SW 1271 (cell line): ENCODE measurements around the gene PRTFDC1.

Experiments
- DNase-seq, 2 experiments: peaks; one replicate each; lab custom pipeline; 2025; lab: John Stamatoyannopoulos, UW

The PRTFDC1 gene

DNA sequence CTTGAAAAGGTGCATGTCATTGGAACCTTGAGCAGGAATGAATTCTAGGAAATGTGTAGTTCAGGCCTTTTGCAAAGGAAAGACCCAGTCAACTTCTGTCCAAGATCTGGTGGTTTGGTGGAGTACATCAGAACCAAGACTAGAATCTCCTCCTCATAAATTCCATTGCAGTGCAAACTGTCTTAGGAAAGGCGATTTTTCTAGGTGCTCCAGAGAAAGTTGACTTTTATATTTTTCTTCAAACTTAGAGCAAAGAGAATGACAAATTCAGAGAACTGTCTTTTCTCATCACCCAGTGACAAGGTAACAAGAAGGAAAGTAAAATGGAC is 50.0 kb downstream of the PRTFDC1 start:
- DNase-seq: no peak

DNA sequence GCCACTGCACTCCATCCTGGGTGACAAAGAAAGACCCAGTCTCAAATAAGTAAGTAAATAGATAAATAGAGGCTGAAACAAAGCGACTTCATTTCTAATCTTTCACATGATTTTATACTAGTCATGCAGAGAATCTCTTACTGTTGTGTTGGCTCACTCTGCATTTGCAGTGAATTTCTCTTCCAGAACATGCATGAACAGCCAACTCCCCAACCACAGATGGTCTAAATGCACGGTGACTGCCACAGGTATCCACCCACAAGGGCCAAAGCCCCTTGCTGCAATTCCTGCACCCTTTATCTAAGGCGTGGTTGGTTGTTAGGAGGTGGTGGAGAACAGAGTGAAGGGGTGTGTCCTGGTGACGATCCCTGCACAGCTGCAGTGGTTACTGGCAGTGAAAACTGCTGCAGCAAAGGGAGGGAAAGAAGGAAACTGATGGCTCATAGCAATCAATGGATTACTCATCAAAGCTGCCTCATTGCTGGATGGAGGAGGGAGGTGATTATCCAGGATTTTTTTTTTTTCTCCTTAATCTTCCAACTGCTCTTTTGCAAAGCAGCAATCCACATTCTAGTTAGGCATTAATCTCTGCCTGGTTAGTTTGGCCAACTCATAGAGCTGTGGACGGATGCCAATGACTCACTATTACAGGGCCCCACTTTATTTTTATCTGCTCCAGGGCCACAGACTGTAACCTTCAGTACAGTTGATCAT is 50.6 kb downstream of the PRTFDC1 start:
- peak; percentile 66 to 88 for DNase-seq

DNA sequence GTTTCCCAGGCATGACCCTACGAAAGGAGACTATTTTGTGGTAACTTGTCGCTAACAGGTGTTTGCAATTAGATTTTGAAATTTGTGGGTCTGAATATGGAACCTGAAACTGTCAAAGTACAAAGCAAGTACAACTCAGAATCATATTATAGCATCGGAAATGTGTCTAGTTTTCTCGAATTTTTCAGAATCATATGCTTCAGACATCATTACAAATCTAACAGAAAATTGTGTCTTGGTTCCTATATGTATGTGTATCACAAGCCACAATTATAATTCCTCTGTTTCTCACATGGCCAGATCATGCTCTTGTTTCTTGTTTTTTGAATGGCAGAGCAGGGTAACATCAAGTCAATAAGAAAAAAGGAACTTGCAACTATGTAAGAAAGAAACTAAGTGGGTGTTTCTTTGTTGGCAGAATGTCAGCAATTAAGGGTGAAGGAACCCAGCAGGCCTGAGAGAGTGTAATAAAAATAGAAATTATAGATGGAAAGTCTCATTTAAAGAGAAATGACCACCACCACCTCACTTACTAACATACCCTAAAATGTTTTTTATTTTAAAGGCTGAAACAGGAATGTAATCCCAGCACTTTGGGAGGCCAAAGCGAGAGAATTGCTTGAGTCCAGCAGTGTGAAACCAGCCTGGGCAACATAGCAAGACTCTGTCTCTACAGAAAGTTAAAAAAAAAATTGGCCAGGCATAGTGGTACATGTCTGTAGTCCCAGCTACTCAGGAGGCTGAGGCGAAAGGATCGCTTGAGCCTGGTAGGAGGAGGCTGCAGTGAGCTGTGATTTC is 51.3 kb downstream of the PRTFDC1 start:
- no peak for DNase-seq

DNA sequence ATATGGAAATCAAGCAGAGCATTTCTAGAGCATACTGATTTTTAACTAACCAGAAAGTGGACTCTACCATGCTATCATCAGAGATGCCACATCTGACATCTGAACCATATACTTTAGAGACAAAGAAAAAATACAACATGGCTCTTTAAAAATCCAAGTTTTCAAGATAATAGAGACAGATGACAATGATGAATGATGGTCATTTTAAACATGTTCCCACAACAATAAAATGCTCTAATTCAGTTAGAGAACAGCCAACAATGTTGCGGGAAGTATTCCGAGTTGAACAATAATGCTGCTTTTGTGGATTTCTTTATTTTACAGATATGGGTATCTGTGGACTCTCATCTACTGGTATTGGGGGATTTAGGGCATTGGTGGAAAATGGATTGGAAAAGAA is 52.8 kb downstream of the PRTFDC1 start:
- DNase-seq: no peak

DNA sequence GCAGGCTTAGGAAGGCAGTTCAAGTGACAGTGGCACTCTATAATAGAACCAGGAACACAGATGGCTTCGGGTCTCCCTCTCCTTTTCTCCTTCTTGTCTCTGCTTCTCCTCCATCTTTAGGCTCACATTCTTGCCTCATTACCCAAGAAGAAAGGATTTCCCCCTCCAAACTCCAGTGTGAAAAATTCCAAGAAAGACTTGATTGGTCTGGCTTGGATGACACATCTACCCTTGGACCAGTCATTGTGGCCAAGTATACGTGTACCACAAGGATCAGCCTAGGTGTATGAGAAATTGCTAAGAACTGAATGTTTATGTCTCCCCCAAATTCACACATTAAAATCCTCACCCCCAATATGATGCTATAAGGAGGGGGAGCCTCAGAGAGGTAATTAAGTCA is 53.9 kb downstream of the PRTFDC1 start:
- DNase-seq: no peak

DNA sequence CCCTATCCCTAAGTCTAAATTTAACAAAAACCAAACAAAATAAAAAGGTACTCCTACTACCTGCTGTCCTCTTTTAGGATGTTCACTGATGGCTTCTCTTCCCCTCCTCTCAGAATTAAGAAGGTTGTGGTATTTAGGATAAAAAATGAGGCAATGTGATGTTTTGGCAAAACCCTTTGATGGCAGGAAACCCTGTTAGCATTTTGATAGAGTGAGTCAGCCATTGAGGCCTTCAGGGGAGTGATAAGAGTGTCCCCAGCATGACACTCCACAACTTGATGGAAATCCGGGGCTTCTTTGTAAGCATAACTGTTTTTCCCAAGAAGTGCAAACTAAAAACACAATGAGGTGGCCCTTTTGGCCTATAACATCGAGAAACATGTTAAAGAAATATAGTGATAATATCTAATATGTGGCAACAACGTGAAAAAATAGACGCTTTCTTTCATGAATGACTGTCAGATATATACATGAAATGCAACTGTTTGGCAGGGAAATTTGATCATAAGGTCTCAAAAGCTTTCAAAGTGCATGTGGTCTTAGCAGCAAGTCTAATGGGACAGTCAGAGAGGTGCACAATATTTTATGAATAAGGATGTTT is 55.0 kb downstream of the PRTFDC1 start:
- DNase-seq: peak; percentile 30 to 80

DNA sequence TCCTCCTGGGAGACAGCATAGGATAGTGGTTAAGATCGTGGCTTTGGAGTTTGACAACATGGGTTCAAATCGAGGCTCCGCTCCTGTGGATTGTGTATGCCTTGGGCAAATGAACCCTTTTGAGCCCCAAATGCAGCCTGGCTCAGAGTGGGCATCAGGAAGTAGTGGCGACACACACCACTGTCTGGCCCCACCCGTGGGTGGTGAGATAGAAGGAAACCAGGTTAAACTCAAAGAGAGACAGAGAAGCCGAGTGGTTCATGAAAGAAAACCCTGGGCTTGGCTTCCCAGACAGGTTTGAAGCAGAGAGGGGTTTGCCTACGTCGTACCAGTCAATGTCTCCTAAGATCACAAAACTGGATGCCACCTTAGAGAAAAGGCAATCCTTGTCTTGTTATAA is 57.7 kb downstream of the PRTFDC1 start:
- DNase-seq: no peak

DNA sequence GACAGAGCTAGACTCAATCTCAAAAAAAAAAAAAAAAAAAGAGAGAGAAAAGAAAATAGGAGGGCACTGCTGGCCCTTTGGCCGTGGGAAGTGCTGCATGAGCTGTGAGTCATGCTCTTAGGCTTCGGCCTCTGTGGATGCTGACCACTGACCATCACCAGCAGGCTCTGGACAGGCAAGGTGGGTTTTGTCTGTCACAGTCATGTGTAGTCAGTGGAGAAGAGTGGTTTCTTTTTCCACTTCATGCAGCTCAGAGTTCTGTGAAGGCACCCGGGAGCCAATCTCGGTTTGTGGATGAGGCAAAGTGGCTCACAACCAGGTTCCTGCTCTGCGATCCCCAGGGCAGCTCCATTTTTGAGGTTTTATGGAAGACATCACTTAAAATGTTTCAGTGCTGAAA is 58.1 kb downstream of the PRTFDC1 start:
- peak; percentile 10 to 55 for DNase-seq

DNA sequence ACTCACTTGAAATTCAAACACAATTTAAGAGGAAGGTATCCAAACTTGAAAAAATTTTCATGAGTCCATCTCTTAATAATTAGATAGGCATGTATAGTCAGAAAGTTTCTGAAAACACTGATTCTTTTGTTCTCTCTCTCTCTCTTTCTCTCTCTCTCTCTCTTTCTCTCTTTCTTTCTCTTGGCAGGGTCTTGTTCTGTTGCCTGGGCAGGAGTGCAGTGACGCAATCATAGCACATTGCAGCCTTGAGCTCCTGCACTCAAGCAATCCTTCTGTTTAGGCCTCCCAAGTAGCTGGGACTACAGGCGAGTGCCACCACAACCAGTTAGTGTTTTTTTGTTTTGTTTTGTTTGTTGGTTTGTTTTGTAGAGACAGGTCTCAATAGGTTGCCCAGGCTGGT is 59.3 kb downstream of the PRTFDC1 start:
- no peak for DNase-seq

DNA sequence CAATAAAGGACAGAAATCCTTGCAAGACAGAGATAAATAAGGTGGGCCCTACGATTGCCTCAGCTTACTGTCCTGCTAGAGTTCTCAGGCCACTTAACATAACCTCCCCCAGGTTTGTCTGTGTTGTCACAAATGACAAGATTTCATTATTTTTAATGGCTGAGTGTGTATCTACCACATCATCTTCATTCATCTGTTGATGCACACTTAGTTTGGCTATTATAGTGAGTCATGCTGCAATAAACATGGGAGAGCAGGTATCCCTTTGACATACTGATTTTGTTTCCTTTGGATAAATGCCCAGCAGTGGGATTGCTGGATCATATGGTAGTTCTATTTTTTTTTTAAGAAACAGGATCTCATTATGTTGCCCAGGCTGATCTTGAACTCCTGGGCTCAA is 60.6 kb downstream of the PRTFDC1 start:
- peak in 1 of 2 experiments; percentile 9 for DNase-seq

DNA sequence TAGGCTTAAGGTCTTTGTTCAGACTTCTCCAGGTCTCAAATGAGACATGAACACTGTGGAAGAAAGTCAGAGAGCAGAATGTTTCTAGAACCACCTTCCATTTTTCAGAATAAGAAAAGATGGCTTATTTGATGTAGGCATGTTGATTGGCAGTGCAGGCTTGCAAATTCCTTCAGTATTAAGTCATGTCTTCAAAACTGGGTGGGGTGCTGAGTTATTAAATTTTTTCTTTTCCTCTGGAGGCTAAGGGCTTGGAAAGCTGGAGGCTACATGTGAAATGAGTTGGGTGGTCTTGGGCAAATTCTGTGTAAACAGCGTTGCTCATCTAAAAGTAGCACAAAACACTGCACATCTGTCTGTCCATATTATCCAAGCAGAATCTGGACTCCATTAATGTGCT is 62.8 kb downstream of the PRTFDC1 start:
- peak in 1 of 2 experiments; percentile 41 for DNase-seq

DNA sequence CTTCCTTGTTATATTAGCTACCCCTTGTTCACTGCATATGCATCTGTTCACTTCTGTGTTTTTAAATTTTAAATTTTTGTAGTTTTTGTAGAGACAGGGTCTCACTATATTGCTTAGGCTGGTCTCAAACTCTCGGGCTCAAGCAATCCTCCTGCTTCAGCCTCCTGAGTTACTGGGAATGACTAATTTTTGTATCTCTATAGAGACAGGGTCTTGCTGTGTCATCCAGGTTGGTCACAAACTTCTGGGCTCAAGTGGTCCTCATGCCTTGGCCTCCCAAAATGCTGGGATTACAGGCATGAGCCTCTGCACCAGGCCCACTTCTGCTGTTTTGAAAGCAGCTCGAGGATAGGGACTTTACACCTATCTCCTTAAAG is 64.6 kb downstream of the PRTFDC1 start:
- no peak for DNase-seq

DNA sequence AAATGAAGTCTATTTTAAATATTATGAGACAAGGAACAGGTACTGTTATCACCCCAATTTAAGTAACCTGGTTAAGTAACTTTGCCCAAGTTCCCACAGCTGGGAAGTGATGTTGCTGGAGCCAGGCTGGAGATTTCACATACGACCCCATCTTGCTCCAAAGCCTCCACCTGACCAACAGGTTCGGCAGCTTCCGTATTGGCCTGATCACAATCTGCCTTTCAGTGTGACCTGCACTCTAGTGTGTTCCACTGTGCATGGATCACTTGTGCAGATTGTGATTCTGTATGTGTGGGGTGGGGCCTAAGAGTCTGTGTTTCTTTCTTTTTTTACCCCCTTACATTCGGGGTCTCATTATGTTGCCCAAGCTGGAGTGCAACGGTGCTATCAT is 66.1 kb downstream of the PRTFDC1 start:
- no peak for DNase-seq

DNA sequence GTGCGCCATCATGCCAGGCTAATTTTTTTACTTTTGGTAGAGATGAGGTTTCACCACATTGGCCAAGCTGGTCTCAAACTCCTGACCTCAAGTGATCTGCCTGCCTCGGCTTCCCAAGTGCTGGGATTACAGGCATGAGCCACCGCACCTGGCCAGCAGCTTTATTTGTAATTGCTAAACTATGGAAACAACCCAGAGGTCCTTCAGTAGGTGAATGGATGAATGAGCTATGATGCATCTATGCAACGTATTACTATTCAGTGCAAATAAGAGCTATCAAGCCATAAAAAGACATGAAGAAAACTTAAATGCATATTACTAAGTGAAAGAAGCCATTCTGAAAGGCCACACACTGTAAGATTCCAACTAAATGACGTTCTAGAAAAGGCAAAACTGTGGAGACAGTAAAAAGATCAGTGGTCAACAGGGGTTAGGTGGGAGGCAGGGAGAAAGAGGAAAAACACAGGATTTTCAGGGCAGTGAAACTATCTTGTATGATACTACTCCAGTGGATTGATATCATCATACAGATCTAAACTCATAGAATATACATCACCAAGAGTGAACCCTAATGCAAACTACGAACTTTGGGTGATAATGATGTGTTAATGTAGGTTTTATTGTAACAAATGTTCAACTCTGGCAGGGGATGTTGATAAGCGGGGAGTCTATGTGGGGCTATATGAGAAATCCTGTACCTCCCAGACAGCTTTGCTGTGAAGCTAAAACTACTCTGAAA is 66.7 kb downstream of the PRTFDC1 start:
- no peak for DNase-seq

DNA sequence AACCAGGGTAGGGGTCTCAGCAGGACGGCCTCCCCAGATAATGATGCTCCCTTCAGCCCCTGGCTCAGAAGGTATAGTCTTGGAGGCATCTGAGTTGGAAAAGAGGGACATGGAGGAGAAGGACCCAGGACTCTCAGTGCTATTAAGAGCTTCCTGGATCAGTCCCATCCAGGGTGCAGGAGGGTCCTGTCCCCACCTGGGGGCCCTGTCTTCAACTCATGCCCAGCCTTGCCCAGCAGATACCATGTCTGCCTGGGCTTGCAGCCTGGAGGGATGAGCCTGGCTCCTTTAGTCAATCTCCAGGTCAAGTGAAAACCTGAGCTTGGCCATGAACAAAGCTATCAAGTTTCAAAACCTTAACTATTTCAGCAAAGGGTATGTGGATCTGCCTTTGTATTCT is 67.6 kb downstream of the PRTFDC1 start:
- DNase-seq: no peak

DNA sequence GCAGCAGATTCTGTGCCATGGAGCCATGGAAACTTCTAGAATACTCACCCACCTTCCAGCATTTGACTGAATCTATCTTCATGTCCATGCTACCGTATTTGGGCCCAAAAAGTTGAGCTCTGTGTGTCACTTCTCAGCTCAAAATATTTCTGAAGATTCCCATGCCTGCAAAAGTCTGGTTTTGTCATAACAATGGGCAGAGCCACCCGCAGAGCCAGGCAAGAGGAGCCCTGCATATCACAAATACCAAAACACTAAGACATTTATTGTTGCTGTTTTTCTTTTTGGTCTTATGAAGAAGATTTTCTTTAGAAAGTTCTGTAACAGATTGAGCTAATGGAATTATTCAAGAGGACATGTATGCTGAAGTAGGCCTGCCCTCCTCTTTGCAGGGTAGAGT is 68.1 kb downstream of the PRTFDC1 start:
- no peak for DNase-seq

DNA sequence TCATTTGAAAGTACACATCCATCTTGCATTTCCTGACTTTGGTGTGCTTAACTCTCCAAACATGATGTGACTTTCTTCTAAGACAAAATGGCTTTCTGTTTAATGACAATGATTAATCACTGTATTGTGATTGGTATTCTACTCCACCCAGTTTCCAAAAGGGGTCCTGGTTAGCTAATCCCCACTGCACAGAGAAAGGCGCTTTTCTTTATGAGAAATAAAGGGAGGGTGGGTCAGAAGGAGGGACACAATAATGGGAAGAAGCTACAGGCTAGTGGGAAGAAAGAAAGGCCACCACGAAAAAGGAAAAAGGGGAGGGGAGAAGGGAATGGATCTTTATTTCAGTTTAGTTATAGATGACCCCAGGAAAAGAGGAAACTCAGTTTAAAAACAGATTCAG is 69.2 kb downstream of the PRTFDC1 start:
- DNase-seq: no peak

DNA sequence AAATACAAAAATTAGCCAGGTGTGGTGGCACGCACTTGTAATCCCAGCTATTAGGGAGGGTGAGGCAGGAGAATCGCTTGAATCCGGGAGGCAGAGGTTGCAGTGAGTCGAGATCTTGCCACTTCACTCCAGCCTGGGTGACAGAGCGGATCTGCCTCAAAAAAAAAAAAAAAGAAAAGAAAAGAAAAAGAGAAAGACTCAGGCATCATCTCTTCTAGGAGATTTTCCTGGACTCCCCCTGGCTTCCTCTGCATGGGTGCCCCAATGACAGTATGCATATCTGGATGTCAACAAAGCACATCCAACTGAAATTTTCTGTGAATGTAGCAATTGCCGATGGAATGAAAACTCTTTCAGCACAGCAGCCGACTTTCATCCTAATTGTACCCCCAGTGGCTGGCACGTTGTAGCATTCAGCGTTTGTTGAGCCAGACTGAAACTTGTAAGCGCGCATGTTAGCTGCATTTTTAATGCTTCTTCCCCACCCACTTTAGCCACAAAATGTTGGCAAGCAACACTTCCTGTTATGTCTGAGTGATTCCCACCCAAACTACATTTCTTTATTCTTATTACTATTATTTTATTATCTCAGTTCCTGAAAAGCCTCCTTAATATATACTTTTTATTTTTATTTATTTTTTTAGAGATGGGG is 70.2 kb downstream of the PRTFDC1 start:
- DNase-seq: no peak

DNA sequence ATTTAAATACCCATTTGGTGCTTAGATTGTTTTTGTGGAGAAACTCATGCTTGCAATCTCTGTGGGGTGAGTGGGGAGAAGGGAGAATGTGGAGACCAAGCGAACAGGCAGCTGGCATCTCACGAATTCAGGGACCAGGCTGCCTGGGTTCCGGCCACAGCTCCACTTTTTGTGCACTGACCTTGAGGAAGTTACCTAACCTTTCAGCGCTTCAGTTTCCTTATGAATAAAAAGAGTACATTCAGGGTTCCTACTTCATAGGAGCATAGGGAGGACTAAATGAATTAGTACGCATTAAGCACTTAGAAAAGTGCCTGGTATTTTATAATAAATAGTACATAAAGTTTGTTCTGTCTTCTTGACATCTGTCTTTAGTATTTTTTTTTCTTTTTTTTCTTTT is 72.5 kb downstream of the PRTFDC1 start:
- DNase-seq: no peak

DNA sequence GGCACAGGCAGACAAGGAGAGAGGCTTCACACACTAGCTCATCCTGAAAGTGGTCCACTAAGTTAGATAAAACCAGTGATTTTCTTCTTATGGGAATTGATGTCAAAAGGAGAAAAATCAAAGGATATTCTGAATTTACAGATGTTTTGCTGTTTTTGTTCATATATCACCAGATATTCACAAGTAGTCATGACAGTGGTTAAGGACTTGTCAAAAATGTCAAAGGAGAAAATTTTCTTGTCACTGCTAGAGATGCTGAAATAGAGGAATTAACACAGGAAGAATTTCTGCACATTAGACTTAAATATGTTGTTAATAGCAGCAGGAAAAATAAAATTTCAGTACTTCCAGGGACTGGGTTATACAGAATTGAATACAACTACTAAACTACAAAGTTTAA is 78.3 kb downstream of the PRTFDC1 start:
- no peak for DNase-seq

DNA sequence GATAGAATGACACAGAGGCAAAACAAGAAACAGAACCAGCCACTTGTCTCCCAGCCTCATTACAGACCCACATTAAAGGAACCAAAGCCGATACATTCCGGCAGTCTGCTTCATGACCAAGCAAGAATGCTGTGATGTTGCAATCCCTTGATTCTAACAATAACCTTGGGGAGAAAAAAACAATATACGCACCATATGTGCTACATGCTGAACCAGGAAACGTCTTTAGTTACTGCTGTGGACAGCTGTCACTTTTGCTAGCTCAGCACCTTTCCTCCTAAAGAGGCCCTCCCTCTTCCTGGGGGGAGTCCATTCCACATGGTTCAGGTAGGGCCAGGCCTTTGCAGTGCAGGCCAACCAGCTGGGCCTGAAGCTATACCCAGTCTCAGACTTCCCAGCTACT is 79.1 kb downstream of the PRTFDC1 start:
- peak; percentile 32 to 62 for DNase-seq

DNA sequence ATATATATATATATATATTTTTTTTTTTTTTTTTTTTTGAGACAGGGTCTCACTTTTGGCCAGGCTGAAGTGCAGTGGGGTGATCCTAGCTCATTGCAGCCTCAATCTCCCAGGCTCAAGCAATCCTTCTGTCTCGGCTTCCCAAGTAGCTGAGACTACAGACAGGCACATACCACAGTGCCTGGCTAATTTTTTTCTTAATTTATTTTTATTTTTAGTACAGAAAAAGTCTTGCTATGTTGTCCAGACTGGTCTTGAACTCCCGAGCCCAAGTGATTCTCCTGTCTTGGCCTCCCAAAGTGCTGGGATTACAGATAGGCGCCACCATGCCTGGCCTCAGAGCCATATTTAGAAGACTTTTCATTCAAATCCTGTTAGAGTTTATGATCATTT is 79.6 kb downstream of the PRTFDC1 start:
- no peak for DNase-seq
